NT2/D1 (cell line): Measurements from ENCODE around the gene LRRC9.

Source experiments
- YY1 ChIP-seq: IDR thresholded peaks from 2 replicates; pipeline ENCODE4 v1.6.1; 2011; ENCODE audit not compliant: insufficient read length, insufficient read depth
- ZNF274 ChIP-seq: IDR thresholded peaks from 2 replicates; pipeline ENCODE4 v1.6.1; 2011; ENCODE audit warnings: mild to moderate bottlenecking, low read depth, low read length

GRCh38 chr14:59959668-59960067 is 39.7 kb downstream of the LRRC9 start:
- TF ChIP-seq YY1 (no peak), ZNF274 (no peak)
